ENCODE results near the gene SLITRK4. TPM values are rescaled to one million over a fixed set of nuclear protein-coding genes. Genes with fewer than 3 reads are reported as not detected.

The SLITRK4 gene
- polyA plus RNA-seq, 1 donor from 2014 or later: 4.5 TPM

GRCh38 chrX:143580266-143580665, 55.6 kb downstream of the SLITRK4 start:
- no peak overlapping the region for H3K27ac ChIP-seq (ENCODE audit: low read length)
- H3F3A ChIP-seq (ENCODE audit: insufficient read depth, low read length, poor library complexity, severe bottlenecking): no peaks in the 10 kb centered on the region
- no peaks in the 10 kb centered on the region for H4K20me1 ChIP-seq (ENCODE audit: insufficient read depth)
- no peak for TF ChIP-seq MXI1 (conservative IDR thresholded peaks at IDR 0.05; ENCODE audit: poor library complexity, severe bottlenecking)
- TF ChIP-seq POLR2AphosphoS5 (IDR thresholded peaks at IDR 0.05): no peak
- no peak for TF ChIP-seq EP300 (conservative IDR thresholded peaks at IDR 0.05; ENCODE audit: poor library complexity, severe bottlenecking)
- no peak for TF ChIP-seq SMC3 (conservative IDR thresholded peaks at IDR 0.05; ENCODE audit: poor library complexity)
- TF ChIP-seq TAF1 (IDR thresholded peaks at IDR 0.05; ENCODE audit: low read depth): no peak
- no peak for TF ChIP-seq RAD21 (conservative IDR thresholded peaks at IDR 0.05)
- no peak for TF ChIP-seq EZH2 (IDR thresholded peaks at IDR 0.05; ENCODE audit: borderline replicate concordance, insufficient read depth, low read length, poor library complexity, severe bottlenecking)
- TF ChIP-seq REST (IDR thresholded peaks at IDR 0.05; ENCODE audit: borderline replicate concordance): no peak
- TF ChIP-seq CTCF (IDR thresholded peaks at IDR 0.05; ENCODE audit: poor library complexity, severe bottlenecking): no peak
- H3K9me3 ChIP-seq (ENCODE audit: low read length): no peaks in the 10 kb centered on the region
- no peak overlapping the region for H3K4me2 ChIP-seq (ENCODE audit: low read length)
- H3K4me3 ChIP-seq (ENCODE audit: low read length): no peak overlapping the region
- no peaks in the 10 kb centered on the region for H3K9me2 ChIP-seq (ENCODE audit: insufficient read depth, low read length)
- H3K27me3 ChIP-seq (ENCODE audit: insufficient read depth, low read depth, low read length): no peaks in the 10 kb centered on the region
- no peak overlapping the region for H2AFZ ChIP-seq (ENCODE audit: low read depth, low read length)
- H3K9ac ChIP-seq (ENCODE audit: low read length): no peak overlapping the region
- H3K79me2 ChIP-seq (replicated peaks; ENCODE audit: insufficient read depth, low read length): no peaks in the 10 kb centered on the region
- no peaks in the 10 kb centered on the region for H3K36me3 ChIP-seq (ENCODE audit: insufficient read depth, low read length)

Other genes starting within 250 kb of the SLITRK4 start
- not detected in 2 replicates for gene SPANXN3, start 118.6 kb downstream of the SLITRK4 start, polyA plus RNA-seq
- gene SPANXN2, start 84.7 kb upstream of the SLITRK4 start, polyA plus RNA-seq: not detected in 2 replicates
- gene UBE2NL, start 248.0 kb upstream of the SLITRK4 start, polyA plus RNA-seq: not detected in 2 replicates